Retina (tissue), 1 donor: Measurements from ENCODE around the gene ANGEL1.
A peak's percentile ranks its signal among the peaks of the same experiment; 100 is the strongest.

Experiments used
- DNase-seq: peaks from one replicate; pipeline ENCODE4 v3.0.0-alpha.2; 2016

ANGEL1 gene

DNA sequence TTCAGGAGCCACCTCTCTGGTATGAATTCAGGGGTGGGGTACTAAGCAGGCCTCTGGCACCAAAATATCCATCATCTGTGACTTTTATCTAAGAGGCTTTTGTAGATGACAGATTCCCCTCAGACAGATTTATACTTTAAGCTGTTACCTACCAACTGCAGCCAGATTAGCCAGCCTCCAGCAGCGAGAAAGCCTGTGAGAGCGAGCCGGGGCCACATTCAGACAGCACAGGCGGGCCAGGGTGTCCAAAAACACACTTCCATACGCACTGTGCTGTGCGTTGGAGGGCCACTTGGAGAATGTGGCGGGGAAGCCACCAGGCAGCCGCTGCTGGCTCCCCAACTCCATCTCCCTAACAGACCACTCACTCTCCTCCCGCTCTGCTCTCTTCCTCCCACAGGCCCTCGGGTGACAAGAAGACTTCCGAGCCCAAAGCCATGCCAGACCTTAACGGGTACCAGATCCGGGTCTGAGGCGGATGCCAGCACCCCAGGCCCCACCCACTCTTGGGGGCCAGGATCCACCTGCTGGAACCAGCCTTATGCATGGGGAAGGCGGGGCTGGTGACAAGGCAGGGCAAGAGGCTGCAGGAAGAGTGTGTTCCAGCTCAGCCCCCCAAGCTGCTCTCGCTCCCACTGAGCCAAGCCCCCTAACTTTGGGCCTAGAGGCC lies 34.0 kb downstream of the ANGEL1 start:
- DNase-seq = no peak

GRCh38 chr14:76777721-76778120 lies 35.0 kb downstream of the ANGEL1 start:
- no peak for DNase-seq

DNA sequence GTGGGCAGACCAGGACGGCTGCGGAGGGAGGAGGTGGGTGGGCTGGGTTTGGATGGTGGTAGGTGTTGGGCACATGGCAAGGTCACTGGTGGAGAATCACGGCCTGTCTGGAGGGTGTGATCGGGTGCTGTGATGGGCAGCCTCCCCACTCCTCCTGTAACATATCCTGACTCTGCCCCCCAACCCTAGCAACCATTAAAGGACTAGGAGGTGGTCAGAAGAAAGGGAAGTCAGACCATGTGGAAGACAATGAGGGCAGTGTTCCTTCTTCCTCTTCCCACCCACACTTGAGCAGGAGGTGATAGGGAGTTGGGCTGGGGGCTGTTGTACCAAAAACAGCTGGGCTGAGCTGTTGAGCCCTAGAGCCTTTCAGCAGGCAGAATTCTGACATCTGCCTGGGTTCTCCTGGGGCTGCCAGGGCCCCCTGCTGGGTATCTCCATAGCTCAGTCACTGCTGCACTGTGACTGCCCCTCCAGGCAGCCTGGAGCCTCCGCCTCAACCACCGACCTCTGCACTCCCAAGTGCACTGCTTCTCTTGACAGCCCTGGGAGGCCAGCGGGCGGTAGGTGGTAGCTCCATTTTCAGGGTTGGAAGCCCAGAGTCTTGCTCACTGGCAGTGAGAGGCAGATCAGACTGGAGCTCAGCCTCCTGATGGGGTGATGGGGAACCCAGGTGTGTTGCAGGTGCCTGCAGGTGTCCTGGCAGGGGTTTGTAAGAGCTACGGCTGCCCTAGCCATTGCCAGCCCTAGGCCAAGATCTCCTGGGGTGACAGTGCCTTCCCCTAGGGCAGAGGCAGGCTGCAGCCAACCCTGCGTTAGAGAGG lies 36.0 kb downstream of the ANGEL1 start:
- no peak for DNase-seq

DNA sequence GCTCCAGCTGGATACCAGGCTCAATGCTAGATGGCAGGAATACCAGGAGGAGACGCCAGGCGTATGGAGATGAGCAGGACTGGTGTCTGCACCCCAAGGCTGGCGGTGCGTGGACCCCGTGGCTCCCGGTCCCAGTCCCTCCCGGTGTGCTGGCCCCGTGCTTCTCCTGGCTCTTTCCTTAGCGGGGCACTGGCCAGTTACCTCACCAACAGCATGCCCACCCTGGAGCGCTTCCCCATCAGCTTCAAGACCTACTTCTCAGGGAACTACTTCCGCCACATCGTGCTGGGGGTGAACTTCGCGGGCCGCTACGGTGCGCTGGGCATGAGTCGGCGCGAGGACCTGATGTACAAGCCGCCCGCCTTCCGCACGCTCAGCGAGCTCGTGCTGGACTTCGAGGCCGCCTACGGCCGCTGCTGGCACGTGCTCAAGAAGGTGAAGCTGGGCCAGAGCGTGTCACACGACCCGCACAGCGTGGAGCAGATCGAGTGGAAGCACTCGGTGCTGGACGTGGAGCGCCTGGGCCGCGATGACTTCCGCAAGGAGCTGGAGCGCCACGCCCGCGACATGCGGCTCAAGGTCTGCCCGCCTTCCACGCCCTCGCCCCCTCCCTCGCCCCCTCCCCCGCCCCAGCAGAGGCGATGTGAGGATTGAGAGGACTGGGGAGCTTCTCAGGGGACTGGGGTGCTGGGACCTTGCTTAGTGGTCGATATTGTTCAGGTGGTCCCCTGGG lies 36.8 kb downstream of the ANGEL1 start:
- DNase-seq = no peak

- DNase-seq = no peak
Observed at GRCh38 chr14:76774821-76775694, 37.6 kb downstream of the ANGEL1 start.

DNA sequence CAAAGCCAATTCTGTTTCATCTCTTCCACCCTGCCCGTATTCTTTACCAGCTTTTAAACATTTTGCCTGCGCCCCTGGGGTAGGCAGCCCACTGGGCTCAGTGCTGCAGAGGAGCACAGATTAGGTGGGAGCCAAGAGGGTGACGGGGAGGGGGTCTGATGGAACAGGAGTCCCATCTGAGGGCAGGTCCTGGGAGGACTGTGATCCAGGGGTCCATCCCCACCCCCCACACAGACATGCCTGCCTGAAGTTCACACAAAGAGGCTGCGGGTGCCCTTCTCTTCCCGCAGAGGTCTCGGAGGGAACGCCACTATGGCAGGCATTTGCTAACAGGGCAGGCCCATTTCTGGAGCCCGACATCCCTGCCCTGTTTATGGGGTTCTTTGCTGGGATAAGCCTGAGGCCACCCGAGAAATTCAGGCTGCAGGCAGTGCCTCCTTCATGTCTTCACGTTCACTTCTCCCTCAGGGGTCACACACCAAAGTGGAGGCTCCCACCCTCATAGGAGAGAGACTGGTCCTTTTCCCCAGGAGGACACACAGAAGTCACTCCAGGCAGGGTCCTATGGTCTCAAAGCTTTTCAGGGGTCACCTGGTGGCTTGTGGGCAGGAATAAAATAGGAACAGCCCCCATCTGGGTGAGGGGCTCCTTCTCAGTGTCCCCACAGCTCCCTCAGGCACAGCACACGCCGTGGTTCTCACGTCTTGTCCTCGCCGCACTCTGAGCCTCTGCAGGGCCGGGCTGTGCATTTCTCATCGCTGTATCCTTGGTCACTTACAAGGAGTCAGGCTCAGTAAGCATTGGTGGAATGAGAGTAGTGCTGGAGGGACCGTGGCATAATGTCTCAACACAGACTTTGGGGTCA lies 38.5 kb downstream of the ANGEL1 start:
- no peak for DNase-seq

DNA sequence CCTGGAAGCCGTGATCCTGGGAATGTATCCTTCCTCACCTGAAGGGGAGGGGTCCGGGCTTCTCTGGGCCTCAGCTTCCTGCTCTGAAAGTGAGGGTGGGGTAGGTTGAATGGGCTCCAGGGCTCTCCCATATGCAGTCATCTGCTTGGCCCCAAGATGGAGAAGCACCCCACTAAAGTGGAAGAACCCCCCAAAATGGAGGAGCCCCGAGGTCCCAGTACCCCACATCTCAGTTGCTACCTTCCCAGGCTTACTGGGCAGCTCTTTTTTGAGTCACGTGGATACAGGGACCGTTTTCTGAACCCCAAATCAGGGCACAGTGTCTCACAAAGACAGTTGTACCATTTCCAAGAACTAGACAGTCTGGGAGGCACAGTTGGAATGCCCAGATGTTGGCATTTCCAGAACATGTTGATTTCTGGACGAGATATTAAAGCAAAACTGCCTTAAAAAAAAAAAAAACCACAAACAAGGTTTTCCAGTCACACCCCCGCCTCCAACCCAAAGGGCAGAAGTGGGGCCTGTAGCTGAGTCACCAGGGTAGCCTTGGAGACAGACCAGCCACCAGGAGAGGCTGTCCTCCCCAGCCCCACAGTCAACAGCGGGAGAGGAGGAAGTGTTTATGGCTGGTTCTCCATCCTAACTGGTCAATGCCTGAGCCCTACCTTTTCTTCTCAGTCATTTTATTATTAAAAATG lies 39.3 kb downstream of the ANGEL1 start:
- DNase-seq = no peak

- peak; percentile 71 for DNase-seq
Observed at GRCh38 chr14:76772300-76773187, 40.1 kb downstream of the ANGEL1 start.

DNA sequence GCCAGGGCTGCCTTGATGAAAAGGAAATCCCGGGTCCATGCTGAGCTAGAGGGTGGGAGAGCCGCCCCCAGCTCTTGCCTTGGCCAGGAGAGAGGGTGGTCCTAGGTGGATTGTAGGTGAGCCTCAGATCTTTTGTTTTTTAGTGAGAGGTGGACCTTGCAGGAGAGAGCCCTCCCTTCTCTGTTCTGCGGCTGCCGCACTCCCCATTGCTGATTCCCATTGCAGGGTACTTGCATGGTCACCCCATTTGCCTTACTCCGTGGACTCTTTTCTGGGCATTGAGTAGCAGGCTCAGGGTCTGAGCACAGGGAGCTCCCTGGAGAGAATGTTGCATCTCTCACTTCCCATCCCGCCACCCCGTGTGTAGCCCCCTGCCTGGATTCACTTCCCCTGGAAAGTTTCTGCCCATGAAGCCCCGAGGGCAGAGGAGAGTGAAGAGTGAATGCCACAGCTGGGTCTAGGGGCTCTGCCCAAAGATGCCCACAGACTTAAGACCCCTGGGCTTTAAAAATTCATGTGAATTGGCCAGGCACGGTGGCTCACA lies 41.2 kb downstream of the ANGEL1 start:
- DNase-seq = no peak

- DNase-seq = no peak
Observed at GRCh38 chr14:76770521-76771436, 41.9 kb downstream of the ANGEL1 start.

GRCh38 chr14:76769636-76770292 lies 42.9 kb downstream of the ANGEL1 start:
- no peak for DNase-seq

GRCh38 chr14:76768671-76769500 lies 43.8 kb downstream of the ANGEL1 start:
- no peak for DNase-seq

GRCh38 chr14:76767681-76768656 lies 44.7 kb downstream of the ANGEL1 start:
- peak; percentile 63 for DNase-seq

GRCh38 chr14:76765461-76765931 lies 47.2 kb downstream of the ANGEL1 start:
- no peak for DNase-seq
